Activated CD4-positive, alpha-beta T cell treated with anti-CD3 and anti-CD28 coated beads, Interleukin-2, amount 50 U/mL, for 4 hours (primary cell): ENCODE results near the gene FBXW10B.
"Not testable (repeated sequence)": the region's sequence is repeated elsewhere in the genome, so short reads cannot be mapped to it uniquely, and the experiment has no call there.

Experiments
- DNase-seq, 2 experiments: peaks; one replicate each; pipeline ENCODE4 v3.0.0-alpha.2; 2020

The FBXW10B gene, protein sequence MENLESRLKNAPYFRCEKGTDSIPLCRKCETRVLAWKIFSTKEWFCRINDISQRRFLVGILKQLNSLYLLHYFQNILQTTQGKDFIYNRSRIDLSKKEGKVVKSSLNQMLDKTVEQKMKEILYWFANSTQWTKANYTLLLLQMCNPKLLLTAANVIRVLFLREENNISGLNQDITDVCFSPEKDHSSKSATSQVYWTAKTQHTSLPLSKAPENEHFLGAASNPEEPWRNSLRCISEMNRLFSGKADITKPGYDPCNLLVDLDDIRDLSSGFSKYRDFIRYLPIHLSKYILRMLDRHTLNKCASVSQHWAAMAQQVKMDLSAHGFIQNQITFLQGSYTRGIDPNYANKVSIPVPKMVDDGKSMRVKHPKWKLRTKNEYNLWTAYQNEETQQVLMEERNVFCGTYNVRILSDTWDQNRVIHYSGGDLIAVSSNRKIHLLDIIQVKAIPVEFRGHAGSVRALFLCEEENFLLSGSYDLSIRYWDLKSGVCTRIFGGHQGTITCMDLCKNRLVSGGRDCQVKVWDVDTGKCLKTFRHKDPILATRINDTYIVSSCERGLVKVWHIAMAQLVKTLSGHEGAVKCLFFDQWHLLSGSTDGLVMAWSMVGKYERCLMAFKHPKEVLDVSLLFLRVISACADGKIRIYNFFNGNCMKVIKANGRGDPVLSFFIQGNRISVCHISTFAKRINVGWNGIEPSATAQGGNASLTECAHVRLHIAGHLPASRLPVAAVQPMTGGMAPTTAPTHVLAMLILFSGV

DNA sequence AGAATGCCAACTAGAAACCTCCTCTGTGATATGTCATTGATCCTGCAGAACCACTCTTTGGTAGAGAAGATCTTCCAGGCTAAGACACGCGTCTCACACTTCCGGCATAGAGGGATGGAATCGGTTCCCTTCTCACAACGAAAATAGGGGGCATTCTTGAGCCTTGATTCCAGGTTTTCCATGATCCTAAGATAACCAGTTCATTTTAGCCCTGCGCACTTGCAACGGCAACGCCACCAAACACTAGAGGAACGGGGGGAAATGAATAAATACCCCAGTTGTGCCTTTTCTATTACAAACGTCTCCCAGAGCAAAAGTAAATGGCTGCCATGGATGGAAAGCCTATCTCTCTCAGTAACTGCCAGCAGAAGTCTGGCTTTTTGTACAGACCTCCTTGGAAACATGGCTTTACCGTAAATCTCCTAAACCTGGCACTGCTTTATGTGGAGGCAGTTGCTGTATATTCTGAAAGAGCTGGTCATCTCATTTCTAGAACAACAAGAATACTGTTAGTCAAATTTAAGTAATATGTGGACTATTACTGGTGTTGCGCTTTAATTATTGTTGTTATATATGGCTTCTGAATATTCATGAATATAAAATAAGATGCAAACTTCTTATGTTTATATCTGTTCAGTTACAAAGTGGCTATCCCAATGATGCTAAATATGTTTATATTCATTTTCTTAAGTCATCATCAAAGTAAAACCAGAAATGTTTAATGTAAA lies at the start of gene FBXW10B:
Gene FBXW10B (minus strand): TSS at position 374 of the 728 bp plus-strand sequence. CDS start 192 bp downstream, at position 182.
- not testable (repeated sequence) for DNase-seq

DNA sequence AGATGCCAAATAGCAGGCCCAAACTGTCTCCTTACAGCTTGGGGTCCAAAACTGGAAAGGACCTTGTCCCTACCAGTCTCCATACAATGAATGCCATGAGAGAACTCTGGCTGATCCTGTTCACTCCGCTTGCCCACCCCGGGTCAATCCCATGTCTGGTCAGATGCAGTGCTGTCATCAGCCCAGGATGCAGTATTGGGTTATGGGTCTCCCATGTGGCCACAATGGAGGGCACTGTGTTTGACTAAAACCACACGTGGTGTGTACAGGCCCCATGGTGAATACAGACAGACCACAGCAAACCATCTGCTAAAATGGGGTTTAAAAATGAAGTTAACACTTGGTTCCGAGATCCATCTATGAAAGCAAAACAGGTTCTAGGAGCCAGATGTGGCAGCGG lies 44.2 kb upstream of the FBXW10B start:
- no peak for DNase-seq

DNA sequence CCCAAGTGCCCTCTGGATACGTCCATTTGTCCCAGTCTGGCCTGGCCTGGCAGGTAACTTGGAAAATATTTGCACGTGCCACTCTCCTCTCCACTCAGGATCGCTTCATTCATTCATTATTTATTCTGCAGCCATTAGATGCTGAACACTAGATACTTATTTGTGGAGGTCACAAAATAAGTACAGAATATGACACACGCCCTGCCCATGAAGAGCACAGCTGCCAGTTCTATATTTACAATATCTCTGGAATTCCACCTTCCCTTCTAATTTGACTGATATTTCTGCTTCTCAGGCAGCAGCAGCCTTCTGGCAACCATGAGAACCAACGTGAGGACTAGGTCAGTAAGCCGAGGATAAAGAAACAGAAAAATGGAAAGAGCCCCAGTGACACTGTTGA lies 43.7 kb upstream of the FBXW10B start:
- DNase-seq, result no peak

DNA sequence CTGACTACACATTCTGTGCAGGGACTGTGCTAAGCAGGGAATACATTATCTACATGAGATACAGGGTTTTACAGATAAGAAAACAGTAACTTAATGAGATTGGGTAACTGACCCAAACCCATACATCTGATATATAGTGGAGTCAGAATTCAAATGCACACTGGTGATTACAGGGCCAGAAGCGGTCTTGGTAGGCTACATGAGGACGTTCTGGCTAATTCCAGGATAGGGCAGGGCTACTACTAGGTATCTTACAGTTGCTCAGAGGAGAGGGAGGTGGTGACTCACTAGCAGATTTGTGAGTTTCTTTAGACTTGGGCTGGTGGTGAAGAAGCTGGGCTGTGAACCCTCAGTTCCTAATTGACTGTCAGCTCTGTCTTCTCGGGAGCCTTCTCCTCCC lies 43.2 kb upstream of the FBXW10B start:
- DNase-seq, result no peak

DNA sequence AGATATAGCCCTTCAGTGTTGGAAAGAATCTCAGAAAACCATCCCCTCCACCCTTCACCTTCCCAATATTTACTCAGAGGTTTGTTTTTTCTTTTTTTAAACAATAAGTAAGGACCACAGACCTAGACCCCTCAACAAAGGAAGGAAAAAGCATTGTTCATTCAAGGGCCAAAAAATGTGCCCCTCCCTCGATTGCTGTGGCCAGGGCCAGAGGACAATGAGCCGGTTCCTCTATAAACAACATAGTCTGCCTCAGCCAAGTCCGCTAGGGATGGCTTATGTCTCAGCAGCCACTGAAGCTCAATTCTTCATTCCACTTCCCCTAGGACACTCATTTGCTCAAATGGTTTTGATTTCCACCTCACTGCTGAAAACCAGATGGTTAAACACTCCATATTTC lies 40.6 kb upstream of the FBXW10B start:
- no peak for DNase-seq

DNA sequence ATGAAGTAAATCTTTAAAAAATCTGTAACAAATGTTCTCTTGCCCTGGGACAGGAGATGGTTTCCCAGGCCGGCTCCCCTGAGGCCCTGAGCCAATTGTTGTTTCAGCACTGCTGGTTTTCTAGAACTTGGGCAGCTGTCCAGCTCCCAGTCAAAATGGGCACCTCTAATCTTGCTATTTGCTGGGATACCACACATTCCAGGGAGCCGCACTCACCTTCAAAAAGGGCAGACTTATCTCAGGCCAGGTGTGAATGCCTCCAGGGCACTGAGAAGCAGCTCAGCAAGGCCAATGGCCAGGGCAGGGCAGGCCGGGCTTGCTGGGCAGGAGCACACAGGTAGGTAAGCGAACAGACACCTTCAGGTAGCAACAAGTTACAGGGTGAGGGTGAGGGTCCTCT lies 40.2 kb upstream of the FBXW10B start:
- no peak for DNase-seq

DNA sequence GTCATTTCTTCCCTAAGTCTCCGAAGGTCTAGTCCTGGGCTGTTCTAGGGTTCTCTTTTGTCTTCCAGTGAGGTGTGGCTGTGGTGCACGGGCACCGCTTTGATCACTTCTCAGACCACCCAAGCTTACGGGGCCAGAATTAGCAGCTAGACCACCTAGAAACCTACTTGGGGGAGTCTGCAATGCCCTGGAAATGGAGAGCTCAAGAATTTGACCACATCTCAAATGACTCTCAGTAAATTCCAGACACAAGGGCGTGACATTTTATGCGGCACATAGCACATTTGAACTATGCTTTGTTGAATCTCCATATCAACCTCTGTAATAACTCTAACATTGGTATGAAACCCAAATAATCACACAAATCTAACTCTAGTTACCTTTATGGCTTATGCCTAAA lies 39.7 kb upstream of the FBXW10B start:
- no peak for DNase-seq

DNA sequence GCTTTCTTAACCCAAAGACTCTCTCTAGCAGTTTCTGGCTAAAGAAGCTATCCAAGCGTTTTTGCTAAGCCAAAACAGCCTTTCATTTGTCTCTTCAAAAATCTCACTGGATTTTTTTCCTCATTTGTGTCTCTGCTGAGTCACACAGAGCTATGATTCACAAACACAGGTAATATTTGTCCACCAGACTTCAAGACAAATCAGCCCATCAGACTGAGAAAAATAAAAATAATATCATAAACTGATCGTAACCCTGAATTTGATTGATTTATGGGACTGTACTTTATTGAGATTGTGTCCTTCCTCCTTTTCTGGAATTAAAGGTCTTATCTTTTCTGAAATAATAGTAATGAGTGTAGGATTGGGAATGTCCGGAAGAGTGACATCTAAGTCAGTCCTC lies 38.8 kb upstream of the FBXW10B start:
- no peak for DNase-seq

DNA sequence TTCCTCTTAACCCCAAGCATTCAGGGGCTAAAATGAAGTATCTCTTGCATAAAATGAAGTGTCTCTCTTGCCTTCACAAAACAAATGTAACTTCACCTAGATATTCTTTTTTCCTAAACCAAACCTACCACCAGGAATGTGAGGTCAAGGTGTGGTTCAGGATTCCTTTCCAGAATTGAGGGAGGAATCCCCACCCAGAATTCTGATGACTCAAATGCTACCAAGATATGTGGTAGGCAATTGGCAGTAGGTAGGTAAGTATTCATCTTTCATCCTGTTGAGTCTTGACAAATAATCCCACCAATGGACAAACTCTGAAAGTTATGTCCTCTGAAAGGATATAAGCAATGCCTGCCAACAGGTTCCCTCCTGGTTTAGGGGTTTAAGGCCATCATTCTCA lies 38.4 kb upstream of the FBXW10B start:
- DNase-seq, result no peak

DNA sequence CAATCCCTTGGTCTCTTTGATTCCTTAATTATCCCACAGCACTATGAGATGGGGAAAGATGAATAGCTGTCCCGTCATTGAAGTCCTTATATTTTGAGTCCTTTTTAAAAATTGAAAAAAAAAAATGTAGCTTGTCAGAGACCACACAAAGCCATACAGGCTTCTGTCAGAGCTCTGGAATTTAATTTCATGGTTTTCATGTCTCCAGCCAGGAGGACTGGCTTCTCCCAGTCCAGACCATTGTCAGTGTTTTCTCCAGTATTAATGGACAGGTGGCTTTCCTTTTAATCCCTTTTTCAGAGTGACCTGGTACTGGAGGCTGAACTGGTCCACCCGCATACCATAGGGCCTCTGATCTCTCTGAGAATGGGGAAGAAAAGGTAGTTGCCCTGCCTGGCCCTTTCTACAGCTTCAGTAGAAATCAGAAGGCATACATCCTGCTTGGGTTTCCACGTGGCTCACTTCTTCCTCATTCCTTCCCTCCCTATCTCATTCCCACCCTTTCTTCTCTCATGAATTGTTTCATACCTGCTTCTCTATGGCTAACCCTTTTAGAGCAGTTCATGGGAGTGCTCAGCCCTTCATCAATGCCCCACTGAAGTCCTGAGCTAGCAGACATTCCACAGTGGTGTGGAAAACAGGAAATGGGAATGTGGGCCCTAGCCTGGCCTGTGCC lies 35.5 kb upstream of the FBXW10B start:
- no peak for DNase-seq

DNA sequence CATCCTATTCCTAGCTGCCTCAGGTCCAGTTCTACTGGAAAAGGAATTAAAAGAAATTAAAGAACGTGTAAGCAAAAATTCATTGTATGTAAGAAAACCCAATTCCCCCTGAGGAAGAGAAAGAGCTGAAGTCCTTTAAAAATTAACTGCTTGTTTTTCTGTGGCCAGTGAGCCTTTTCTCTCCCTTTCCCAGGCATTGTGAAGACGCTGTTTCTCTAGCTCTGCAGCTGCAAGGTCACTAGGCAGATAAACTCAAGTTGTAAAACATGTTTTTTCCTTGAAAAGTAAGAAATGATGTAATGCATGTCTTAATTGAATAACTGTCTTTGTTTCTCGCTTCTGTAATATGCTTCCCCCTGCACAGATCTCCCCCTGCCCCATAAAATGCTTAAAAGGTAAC lies 34.9 kb upstream of the FBXW10B start:
- DNase-seq, result not testable (repeated sequence)

DNA sequence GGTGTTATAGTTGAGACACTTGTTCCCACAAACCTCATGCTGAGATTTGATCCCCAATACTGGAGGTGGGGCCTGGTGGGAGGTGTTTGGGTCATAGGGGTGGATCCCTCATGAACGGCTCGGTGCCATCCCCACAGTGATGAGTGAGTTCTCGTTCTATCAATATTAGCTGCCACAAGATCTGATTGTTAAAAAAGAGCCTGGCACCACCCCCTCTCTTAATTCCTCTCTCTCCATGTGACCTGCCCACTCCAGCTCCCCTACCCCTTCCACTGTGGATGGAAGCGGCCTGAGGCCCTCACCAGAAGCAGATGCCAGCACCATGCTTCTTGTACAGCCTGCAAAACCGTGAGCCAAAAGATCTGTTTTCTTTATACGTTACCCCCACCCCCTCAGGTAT lies 33.5 kb upstream of the FBXW10B start:
- no peak for DNase-seq

DNA sequence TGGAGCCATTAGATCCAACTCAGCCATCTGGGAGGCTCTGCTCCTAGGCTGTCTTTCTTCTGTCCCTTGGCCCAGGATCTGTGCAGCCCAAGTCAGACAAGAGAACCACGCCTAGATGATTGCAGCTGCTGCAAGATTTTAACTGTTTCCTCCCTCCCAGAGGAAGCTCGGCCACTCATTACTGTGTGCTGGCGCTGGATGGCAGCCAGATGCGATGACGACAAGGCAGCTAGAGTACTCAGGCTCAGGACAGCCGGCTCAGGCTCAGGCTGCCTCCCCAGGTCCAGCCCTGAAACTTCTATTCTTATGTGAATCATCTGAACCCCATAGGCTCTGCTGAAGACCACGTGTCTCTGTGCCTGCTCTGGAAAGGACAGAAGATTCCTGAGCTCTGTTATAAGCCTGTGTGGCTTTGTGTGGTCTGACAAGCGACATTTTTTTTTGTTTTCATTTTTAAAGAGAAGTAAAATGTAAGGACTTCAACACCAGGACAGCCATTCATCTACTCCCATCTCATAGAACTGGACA lies 32.1 kb upstream of the FBXW10B start:
- no peak for DNase-seq

DNA sequence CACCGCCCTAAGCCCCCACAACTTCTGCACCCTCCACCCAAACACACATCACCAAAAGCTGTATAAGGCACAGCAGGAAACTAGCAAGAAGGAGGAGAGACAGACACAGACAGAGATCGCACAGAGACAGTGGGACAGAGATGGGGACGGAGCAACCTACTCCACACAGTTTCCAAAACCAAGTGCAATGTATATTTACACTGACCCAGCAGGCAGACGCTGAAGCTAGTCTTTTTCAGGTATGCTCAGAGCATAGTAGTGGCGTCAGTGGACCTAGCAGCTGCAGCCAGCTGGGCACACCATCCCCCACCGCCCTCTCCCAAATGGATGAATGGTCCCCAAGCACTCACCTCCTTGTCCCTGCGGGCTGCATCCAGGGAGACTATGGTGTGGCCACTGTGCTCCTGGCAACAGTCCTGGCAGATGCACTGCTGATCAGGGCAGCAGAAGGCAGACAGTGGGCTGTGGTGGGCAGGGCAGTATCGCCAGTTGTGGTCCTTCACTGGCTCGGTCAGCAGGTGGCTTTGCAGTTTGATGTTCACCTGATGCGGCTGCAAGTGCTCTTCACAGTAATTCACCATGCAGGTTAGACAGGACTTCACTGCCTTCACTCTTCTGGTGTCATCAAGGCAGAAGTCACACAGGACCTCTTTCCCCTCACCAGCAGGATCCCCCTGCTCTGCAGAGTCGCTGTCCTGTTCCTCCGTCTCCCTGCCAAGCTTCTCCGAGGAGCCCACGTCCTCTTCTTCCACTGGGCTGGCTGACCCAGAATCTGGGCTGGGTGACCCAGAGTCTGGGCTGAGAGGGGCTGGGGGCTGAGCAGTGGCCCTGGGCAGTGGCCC lies 31.5 kb upstream of the FBXW10B start:
- DNase-seq, result no peak

DNA sequence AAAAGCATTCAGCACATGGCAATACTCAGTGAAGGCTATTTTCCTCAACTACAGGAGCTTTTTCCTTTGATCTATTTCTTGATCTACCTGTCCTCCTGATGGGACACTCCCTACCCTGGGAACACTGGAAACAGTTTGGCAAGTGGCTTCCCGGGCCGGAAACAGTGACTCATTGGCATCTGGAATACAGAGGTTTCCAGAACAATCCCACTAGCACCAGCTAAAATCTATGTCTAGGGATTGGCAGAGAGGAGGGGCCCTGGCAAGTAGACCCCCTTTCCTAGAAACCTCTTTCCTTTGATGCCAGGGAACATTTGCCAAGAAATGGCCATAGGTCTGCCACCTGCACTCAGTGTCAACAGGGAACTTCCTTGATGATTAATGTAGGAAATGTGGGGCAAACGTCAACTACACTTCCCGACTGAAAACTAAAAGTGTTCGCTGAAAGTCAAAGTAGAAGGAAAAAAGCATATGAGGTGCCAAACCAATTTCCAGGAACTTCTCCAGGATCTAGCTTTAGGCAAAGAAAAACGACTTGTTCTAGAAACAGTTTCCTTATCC lies 30.4 kb upstream of the FBXW10B start:
- DNase-seq, result no peak

DNA sequence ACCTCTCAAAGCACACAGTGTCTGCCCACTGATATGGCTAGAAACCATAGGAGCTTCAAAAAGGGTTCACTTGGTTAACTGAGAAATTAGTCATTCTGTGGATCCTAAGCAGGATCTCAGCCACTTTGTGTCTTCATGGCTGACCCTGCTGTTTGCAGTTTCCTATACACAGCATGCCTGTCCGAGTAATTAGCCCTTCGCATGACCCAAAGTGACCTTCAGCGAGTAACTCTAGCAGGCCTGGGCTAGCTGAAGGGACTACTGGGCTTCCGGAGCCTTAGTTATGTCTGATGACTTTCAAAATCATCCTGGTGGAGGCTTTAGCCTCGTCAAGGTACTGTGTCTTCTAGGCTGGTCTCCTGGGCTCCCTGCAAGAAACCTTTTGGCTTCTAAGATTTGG lies 28.9 kb upstream of the FBXW10B start:
- DNase-seq, result no peak

DNA sequence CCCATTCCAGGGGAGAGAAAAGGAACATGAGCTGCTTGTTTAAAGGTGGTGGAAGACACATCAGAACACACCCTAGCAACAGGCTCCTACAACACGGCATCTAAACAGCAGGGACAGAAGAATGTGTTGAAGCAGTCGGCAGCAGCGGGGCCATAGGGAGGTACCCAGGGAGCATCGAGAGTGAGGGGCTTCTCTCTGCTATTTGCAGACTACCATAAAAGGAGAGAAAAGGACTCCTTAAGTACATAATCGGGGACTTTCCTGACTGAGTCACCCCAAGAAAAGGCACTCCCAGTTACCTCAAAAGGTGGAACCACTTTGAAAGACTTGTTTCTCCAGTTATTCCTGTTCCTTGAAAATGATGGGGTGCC lies 26.4 kb upstream of the FBXW10B start:
- not testable (repeated sequence) for DNase-seq

DNA sequence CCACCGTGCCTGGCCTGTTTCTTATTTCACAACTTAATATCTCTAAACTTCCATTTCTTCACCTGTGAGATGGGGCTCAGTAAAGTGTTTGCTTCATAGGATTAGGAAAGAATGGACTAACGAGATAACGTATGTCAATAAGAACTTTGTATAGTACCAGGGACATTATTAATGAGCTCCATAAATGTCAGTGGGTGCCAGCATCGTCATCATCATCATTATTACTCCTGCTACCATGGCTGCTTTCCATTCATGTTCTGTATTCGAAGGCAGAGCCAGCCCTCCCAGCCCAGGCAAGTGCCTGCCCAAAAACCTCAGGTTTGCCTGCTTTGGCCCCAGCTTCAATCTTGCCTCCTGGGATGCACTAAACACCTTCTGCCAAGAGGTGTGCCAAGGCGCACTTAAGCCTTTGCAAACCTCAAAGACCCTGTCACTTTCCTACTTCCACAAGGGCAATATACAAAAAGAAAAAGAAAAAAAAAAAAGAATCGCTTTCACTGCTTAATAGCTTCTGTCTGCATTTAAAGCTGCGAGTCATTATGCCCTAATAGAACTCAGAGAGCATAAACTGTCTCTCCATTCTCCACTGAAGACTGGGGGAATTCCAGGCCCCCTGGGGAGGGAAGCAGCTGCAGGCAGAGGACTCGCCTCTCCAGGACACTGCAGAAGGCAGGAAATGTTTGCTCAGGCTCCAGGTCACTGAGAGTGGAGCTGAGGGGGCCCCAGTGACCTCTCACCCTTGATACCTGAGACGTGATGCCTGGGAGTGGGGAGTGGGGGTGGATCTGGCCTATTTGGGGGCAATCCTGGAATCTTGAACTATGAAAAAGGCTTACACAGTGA lies 25.8 kb upstream of the FBXW10B start:
- not testable (repeated sequence) for DNase-seq

DNA sequence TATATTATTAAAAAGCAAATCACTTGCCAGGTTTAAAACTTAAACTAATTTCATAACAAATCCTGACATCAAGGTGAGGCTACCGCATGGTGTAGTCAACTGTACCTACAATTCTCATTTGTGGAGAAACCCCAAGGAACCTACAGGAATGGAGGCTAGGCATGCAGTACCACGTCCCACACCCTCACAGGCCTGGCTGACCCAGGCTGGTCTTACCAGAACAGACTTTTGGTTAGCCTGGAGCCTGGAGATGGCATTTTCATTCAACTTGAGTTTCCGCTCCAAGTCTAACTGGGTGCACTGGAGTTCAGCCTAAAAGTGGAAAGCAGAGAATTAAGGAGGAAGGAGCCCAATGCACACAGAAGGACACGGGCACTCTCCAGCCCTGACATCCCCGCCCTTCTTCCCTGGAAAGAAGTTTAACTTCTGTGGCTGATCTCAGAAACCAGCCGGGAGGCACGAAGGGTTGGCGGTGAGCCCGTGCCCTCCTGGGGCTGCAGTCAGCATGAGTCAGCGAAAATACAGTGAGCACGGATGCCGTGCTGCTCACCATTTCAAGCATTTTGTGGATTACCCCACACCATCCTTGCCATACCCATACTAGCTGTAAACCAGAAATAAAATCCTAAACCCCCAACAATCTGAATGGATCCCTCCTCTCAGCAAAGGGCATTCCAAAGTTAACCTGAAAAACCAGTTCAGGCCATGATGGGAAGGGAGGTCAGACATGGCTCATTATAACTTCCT lies 23.2 kb upstream of the FBXW10B start:
- DNase-seq, result not testable (repeated sequence)

DNA sequence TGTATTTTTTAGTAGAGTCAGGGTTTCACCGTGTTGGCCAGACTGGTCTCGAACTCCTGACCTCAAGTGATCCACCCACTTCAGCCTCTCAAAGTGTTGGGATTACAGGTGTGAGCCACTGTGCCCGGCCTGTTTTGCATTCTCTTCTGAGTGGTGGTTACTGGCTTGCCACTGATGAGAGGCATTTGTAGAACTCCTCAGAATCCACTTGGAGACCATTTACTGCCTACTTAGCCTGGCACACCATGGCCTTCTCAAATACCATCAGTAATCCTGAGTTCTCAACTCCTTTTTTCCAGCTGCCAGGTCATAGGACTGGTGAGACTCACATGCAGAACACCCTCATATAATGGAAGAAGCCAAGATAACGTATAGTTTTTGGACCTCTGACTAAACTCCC lies 22.5 kb upstream of the FBXW10B start:
- not testable (repeated sequence) for DNase-seq
